HL-60 (cell line): ENCODE data around the gene RAB3C.
"Not testable (repeated sequence)": the region's sequence is repeated elsewhere in the genome, so short reads cannot be mapped to it uniquely, and the experiment has no call there.

Experiments used
- CTCF ChIP-seq: IDR thresholded peaks from one replicate; pipeline ENCODE4 v1.5.1; 2011; ENCODE audit warnings: low read length, control low read depth, inconsistent platforms; ENCODE audit not compliant: insufficient read depth
- GABPA ChIP-seq: IDR thresholded peaks from 2 replicates; pipeline ENCODE4 v1.6.1; 2012; ENCODE audit warnings: low read depth
- POLR2AphosphoS5 ChIP-seq: IDR thresholded peaks from 2 replicates; pipeline ENCODE4 v1.6.1; 2012; ENCODE audit warnings: low read depth
- SPI1 ChIP-seq: IDR thresholded peaks from 2 replicates; pipeline ENCODE4 v1.6.1; 2012; ENCODE audit warnings: low read depth, mild to moderate bottlenecking, borderline replicate concordance

DNA sequence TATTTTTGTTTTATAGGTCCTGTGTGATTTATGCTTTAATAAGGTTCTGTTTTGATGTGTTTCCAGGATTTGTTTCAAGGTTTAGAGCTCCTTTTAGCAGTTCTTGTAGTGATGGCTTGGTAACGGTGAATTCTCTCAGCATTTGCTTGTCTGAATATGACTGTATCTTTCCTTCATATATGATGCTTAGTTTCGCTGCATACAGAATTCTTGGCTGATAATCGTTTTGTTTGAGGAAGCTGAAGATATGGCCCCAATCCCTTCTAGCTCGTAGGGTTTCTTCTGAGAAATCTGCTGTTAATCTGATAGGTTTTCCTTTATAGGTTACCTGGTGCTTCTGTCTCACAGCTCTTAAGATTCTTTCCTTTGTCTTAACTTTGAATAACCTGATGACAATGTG is 20.0 kb downstream of the RAB3C start:
- not testable (repeated sequence) for TF ChIP-seq GABPA, CTCF, POLR2AphosphoS5, SPI1
